ENCODE results near the gene NBPF1.

DNA sequence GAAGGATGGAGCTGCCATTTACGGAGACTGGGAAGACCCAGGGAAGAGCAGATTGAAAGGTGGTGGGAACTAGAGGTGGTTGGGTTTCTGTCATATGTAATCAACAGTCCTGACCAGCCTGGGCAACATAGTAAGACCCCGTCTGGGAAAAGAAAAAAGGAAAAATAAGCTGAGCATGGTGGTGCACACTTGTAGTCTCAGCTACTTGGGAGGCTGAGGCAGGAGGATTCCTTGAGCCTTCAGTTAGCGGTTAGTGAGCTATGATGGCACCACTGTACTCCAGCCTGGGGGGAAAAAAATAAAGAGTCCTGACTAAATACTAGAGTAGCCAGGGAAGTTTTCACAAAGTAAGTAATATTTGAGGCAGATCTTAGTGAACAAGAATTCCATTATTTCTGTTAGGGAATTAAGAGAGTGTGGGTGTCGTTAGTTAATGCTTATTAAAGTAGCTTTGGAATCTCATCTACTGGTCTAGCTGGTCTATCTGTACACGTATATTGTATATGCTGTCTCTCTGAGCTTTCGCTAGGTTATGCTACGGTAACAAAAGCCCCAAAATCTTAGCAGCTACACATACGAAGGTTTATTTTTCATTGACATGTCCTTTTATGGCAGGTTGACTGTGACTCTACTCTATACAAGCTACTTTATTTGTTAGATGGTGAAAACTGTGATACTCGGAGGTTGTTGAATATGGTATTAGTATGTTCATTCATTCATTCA lies 4.4 kb downstream of the NBPF1 start:
- TF ChIP-seq POLR2A (IDR thresholded peaks at IDR 0.05) (no peak), EP300 (IDR thresholded peaks at IDR 0.05) (no peak)
- TF ChIP-seq, protein P1, sequence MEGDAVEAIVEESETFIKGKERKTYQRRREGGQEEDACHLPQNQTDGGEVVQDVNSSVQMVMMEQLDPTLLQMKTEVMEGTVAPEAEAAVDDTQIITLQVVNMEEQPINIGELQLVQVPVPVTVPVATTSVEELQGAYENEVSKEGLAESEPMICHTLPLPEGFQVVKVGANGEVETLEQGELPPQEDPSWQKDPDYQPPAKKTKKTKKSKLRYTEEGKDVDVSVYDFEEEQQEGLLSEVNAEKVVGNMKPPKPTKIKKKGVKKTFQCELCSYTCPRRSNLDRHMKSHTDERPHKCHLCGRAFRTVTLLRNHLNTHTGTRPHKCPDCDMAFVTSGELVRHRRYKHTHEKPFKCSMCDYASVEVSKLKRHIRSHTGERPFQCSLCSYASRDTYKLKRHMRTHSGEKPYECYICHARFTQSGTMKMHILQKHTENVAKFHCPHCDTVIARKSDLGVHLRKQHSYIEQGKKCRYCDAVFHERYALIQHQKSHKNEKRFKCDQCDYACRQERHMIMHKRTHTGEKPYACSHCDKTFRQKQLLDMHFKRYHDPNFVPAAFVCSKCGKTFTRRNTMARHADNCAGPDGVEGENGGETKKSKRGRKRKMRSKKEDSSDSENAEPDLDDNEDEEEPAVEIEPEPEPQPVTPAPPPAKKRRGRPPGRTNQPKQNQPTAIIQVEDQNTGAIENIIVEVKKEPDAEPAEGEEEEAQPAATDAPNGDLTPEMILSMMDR (IDR thresholded peaks at IDR 0.05) = no peak
